SK-N-SH treated with all-trans-retinoic acid at 6 μM for 48 hours (cell line): ENCODE results near the gene GNAS.
A peak's percentile ranks its signal among the peaks of the same experiment; 100 is the strongest.

Experiments
- ARNTL ChIP-seq: fragments of 450-650 bp; formaldehyde crosslinking; IDR thresholded peaks from 2 replicates; pipeline ENCODE4 v1.5.0; 2020; ENCODE audit warnings: low read depth, mild to moderate bottlenecking, moderate library complexity, borderline replicate concordance
- CSRNP3 ChIP-seq: fragments of 250-450 bp; sonication (Bioruptor Pico); IDR thresholded peaks from 2 replicates; pipeline ENCODE4 v1.5.1; 2021; ENCODE audit warnings: mild to moderate bottlenecking, moderate library complexity
- ISL1 ChIP-seq: fragments of 250-450 bp; sonication (Bioruptor Pico); IDR thresholded peaks from 2 replicates; pipeline ENCODE4 v2.1.2; 2022; ENCODE audit warnings: mild to moderate bottlenecking, moderate library complexity
- OSR1 ChIP-seq: fragments of 250-450 bp; sonication (Bioruptor Pico); IDR thresholded peaks from 2 replicates; pipeline ENCODE4 v1.8.0; 2022; ENCODE audit warnings: moderate library complexity, mild to moderate bottlenecking, inconsistent platforms
- PPARA ChIP-seq: fragments of 250-450 bp; sonication (Bioruptor Pico); IDR thresholded peaks from 2 replicates; pipeline ENCODE4 v1.5.0; 2020; ENCODE audit warnings: mild to moderate bottlenecking, borderline replicate concordance
- RARB ChIP-seq: fragments of 250-450 bp; sonication (Bioruptor Pico); IDR thresholded peaks from 2 replicates; pipeline ENCODE4 v1.8.0; 2021; ENCODE audit warnings: mild to moderate bottlenecking, moderate library complexity
- TOX ChIP-seq: fragments of 250-450 bp; sonication (Bioruptor Pico); IDR thresholded peaks from 2 replicates; pipeline ENCODE4 v1.8.0; 2021; ENCODE audit warnings: mild to moderate bottlenecking, moderate library complexity, borderline replicate concordance
- ZC3H10 ChIP-seq: fragments of 250-450 bp; sonication (Bioruptor Pico); IDR thresholded peaks from 2 replicates; pipeline ENCODE4 v1.5.1; 2021; ENCODE audit warnings: mild to moderate bottlenecking, moderate library complexity
- ZFP3 ChIP-seq: fragments of 250-450 bp; sonication (Bioruptor Pico); IDR thresholded peaks from 2 replicates; pipeline ENCODE4 v1.5.0; 2020; ENCODE audit warnings: mild to moderate bottlenecking, moderate library complexity
- ZFP30 ChIP-seq: fragments of 450-650 bp; formaldehyde crosslinking; IDR thresholded peaks from 2 replicates; pipeline ENCODE4 v1.5.0; 2022; ENCODE audit warnings: mild to moderate bottlenecking, moderate library complexity
- ZNF70 ChIP-seq: fragments of 450-650 bp; formaldehyde crosslinking; IDR thresholded peaks from 2 replicates; pipeline ENCODE4 v1.5.0; 2020; ENCODE audit warnings: mild to moderate bottlenecking, moderate library complexity
- TF ChIP-seq, protein P1 (sequence below): fragments of 250-450 bp; sonication (Bioruptor Pico); IDR thresholded peaks from 2 replicates; pipeline ENCODE4 v1.8.0; 2020; ENCODE audit warnings: mild to moderate bottlenecking, moderate library complexity, borderline replicate concordance
- TF ChIP-seq, protein P2 (sequence below): fragments of 250-450 bp; sonication (Bioruptor Pico); IDR thresholded peaks from 2 replicates; pipeline ENCODE4 v1.5.1; 2020; ENCODE audit warnings: low read depth, mild to moderate bottlenecking, moderate library complexity
- TF ChIP-seq, protein P3 (sequence below): fragments of 250-450 bp; sonication (Bioruptor Pico); IDR thresholded peaks from 2 replicates; pipeline ENCODE4 v1.5.0; 2020; ENCODE audit warnings: mild to moderate bottlenecking, moderate library complexity

GRCh38 chr20:58888521-58889333 is 36.2 kb downstream of the GNAS start:
- TF ChIP-seq RARB: no peak
- TF ChIP-seq TOX (CRISPR knock-in tag): no peak
- TF ChIP-seq, protein P1, sequence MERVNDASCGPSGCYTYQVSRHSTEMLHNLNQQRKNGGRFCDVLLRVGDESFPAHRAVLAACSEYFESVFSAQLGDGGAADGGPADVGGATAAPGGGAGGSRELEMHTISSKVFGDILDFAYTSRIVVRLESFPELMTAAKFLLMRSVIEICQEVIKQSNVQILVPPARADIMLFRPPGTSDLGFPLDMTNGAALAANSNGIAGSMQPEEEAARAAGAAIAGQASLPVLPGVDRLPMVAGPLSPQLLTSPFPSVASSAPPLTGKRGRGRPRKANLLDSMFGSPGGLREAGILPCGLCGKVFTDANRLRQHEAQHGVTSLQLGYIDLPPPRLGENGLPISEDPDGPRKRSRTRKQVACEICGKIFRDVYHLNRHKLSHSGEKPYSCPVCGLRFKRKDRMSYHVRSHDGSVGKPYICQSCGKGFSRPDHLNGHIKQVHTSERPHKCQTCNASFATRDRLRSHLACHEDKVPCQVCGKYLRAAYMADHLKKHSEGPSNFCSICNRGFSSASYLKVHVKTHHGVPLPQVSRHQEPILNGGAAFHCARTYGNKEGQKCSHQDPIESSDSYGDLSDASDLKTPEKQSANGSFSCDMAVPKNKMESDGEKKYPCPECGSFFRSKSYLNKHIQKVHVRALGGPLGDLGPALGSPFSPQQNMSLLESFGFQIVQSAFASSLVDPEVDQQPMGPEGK: no peak
- TF ChIP-seq ZC3H10 (CRISPR knock-in tag): no peak
- TF ChIP-seq, protein P2, sequence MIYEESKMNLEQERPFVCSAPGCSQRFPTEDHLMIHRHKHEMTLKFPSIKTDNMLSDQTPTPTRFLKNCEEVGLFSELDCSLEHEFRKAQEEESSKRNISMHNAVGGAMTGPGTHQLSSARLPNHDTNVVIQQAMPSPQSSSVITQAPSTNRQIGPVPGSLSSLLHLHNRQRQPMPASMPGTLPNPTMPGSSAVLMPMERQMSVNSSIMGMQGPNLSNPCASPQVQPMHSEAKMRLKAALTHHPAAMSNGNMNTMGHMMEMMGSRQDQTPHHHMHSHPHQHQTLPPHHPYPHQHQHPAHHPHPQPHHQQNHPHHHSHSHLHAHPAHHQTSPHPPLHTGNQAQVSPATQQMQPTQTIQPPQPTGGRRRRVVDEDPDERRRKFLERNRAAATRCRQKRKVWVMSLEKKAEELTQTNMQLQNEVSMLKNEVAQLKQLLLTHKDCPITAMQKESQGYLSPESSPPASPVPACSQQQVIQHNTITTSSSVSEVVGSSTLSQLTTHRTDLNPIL (CRISPR knock-in tag): no peak
- TF ChIP-seq, protein P3, sequence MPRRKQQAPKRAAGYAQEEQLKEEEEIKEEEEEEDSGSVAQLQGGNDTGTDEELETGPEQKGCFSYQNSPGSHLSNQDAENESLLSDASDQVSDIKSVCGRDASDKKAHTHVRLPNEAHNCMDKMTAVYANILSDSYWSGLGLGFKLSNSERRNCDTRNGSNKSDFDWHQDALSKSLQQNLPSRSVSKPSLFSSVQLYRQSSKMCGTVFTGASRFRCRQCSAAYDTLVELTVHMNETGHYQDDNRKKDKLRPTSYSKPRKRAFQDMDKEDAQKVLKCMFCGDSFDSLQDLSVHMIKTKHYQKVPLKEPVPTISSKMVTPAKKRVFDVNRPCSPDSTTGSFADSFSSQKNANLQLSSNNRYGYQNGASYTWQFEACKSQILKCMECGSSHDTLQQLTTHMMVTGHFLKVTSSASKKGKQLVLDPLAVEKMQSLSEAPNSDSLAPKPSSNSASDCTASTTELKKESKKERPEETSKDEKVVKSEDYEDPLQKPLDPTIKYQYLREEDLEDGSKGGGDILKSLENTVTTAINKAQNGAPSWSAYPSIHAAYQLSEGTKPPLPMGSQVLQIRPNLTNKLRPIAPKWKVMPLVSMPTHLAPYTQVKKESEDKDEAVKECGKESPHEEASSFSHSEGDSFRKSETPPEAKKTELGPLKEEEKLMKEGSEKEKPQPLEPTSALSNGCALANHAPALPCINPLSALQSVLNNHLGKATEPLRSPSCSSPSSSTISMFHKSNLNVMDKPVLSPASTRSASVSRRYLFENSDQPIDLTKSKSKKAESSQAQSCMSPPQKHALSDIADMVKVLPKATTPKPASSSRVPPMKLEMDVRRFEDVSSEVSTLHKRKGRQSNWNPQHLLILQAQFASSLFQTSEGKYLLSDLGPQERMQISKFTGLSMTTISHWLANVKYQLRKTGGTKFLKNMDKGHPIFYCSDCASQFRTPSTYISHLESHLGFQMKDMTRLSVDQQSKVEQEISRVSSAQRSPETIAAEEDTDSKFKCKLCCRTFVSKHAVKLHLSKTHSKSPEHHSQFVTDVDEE (CRISPR knock-in tag): no peak
- TF ChIP-seq ZFP30 (CRISPR knock-in tag): 0 out of 2 replicates have a peak, but pooled peaks have one; percentile 10
- TF ChIP-seq ARNTL (CRISPR knock-in tag): no peak
- no peak for TF ChIP-seq CSRNP3 (CRISPR knock-in tag)
- no peak for TF ChIP-seq ZFP3 (CRISPR knock-in tag)
- no peak for TF ChIP-seq ISL1
- no peak for TF ChIP-seq PPARA (CRISPR knock-in tag)
- no peak for TF ChIP-seq ZNF70
- TF ChIP-seq OSR1 (CRISPR knock-in tag): no peak
